ENCODE measurements around the gene ARFGEF2.

The ARFGEF2 gene

GRCh38 chr20:48901326-48901725 lies 20.2 kb upstream of the ARFGEF2 start:
- Histone ChIP-seq H3K27ac (ENCODE audit: low read depth, low read length) (no peak overlapping the region), H3K9me3 (ENCODE audit: insufficient read depth, low read depth, low read length) (no peaks in the 10 kb centered on the region), H3K27me3 (ENCODE audit: insufficient read depth, low read length) (no peaks in the 10 kb centered on the region), H3K9ac (ENCODE audit: low read depth, low read length) (no peak overlapping the region), H3K4me1 (ENCODE audit: insufficient read depth, low read length) (peaks cover 5% of the 10 kb centered on the region), H3K4me3 (ENCODE audit: low read length) (no peak overlapping the region), H3K36me3 (ENCODE audit: insufficient read depth, low read length) (no peaks in the 10 kb centered on the region)
- WGBS: 88% methylated on average over 3 of the region's 4 CpGs

- peaks cover 5% of the 10 kb centered on the region for H3K4me1 ChIP-seq (ENCODE audit: insufficient read depth, low read length)
- WGBS: 97% methylated on average over 10 of the region's 10 CpGs
- H3K9me3 ChIP-seq (ENCODE audit: insufficient read depth, low read depth, low read length): no peaks in the 10 kb centered on the region
- no peaks in the 10 kb centered on the region for H3K36me3 ChIP-seq (ENCODE audit: insufficient read depth, low read length)
- no peak overlapping the region for H3K4me3 ChIP-seq (ENCODE audit: low read length)
- H3K27ac ChIP-seq (ENCODE audit: low read depth, low read length): no peak overlapping the region
- H3K27me3 ChIP-seq (ENCODE audit: insufficient read depth, low read length): no peaks in the 10 kb centered on the region
- H3K9ac ChIP-seq (ENCODE audit: low read depth, low read length): no peak overlapping the region
Measured at GRCh38 chr20:48903705-48904104, 17.8 kb upstream of the ARFGEF2 start.

- H3K4me1 ChIP-seq (ENCODE audit: insufficient read depth, low read length): peaks cover 5% of the 10 kb centered on the region
- H3K36me3 ChIP-seq (ENCODE audit: insufficient read depth, low read length): no peaks in the 10 kb centered on the region
- WGBS: 19% methylated on average over 10 of the region's 11 CpGs
- no peaks in the 10 kb centered on the region for H3K27me3 ChIP-seq (ENCODE audit: insufficient read depth, low read length)
- H3K9me3 ChIP-seq (ENCODE audit: insufficient read depth, low read depth, low read length): peaks cover 1% of the 10 kb centered on the region; the same call in 1 of the 2 replicates
- peak overlapping the region; percentile 49; the same call in 1 of the 2 replicates for H3K9ac ChIP-seq (ENCODE audit: low read depth, low read length)
- H3K27ac ChIP-seq (ENCODE audit: low read depth, low read length): no peak overlapping the region
- peak overlapping the region; percentile 38 for H3K4me3 ChIP-seq (ENCODE audit: low read length)
Measured at GRCh38 chr20:48904566-48905296, 16.8 kb upstream of the ARFGEF2 start.

- Histone ChIP-seq H3K27ac (ENCODE audit: low read depth, low read length) (no peak overlapping the region), H3K4me3 (ENCODE audit: low read length) (no peak overlapping the region), H3K4me1 (ENCODE audit: insufficient read depth, low read length) (peaks cover 5% of the 10 kb centered on the region), H3K9ac (ENCODE audit: low read depth, low read length) (no peak overlapping the region), H3K27me3 (ENCODE audit: insufficient read depth, low read length) (no peaks in the 10 kb centered on the region), H3K9me3 (ENCODE audit: insufficient read depth, low read depth, low read length) (peaks cover 6% of the 10 kb centered on the region; the same call in 1 of the 2 replicates), H3K36me3 (ENCODE audit: insufficient read depth, low read length) (no peaks in the 10 kb centered on the region)
- WGBS: 68% methylated on average over 5 of the region's 5 CpGs
Measured at GRCh38 chr20:48905297-48905647, 16.2 kb upstream of the ARFGEF2 start.

GRCh38 chr20:48906221-48906877 lies 15.2 kb upstream of the ARFGEF2 start:
- Histone ChIP-seq H3K27ac (ENCODE audit: low read depth, low read length) (no peak overlapping the region), H3K36me3 (ENCODE audit: insufficient read depth, low read length) (no peaks in the 10 kb centered on the region), H3K27me3 (ENCODE audit: insufficient read depth, low read length) (no peaks in the 10 kb centered on the region), H3K4me1 (ENCODE audit: insufficient read depth, low read length) (peaks cover 5% of the 10 kb centered on the region), H3K9ac (ENCODE audit: low read depth, low read length) (no peak overlapping the region), H3K9me3 (ENCODE audit: insufficient read depth, low read depth, low read length) (peaks cover 6% of the 10 kb centered on the region; the same call in 1 of the 2 replicates), H3K4me3 (ENCODE audit: low read length) (no peak overlapping the region)
- 75% methylated on average over 7 of the region's 7 CpGs for WGBS

- Histone ChIP-seq H3K27ac (ENCODE audit: low read depth, low read length) (no peak overlapping the region), H3K9ac (ENCODE audit: low read depth, low read length) (no peak overlapping the region), H3K36me3 (ENCODE audit: insufficient read depth, low read length) (no peaks in the 10 kb centered on the region), H3K4me1 (ENCODE audit: insufficient read depth, low read length) (peaks cover 5% of the 10 kb centered on the region), H3K27me3 (ENCODE audit: insufficient read depth, low read length) (no peaks in the 10 kb centered on the region), H3K4me3 (ENCODE audit: low read length) (no peak overlapping the region), H3K9me3 (ENCODE audit: insufficient read depth, low read depth, low read length) (peaks cover 6% of the 10 kb centered on the region; the same call in 1 of the 2 replicates)
- 96% methylated on average over 2 of the region's 2 CpGs for WGBS
Measured at GRCh38 chr20:48908656-48909319, 12.7 kb upstream of the ARFGEF2 start.

- WGBS: 92% methylated on average over 2 of the region's 2 CpGs
- H3K27me3 ChIP-seq (ENCODE audit: insufficient read depth, low read length): no peaks in the 10 kb centered on the region
- no peak overlapping the region for H3K4me3 ChIP-seq (ENCODE audit: low read length)
- 0 out of 2 replicates have a peak, but pooled peaks cover under 1% of the 10 kb centered on the region for H3K4me1 ChIP-seq (ENCODE audit: insufficient read depth, low read length)
- no peaks in the 10 kb centered on the region for H3K36me3 ChIP-seq (ENCODE audit: insufficient read depth, low read length)
- H3K9ac ChIP-seq (ENCODE audit: low read depth, low read length): no peak overlapping the region
- no peak overlapping the region for H3K27ac ChIP-seq (ENCODE audit: low read depth, low read length)
- peaks cover 6% of the 10 kb centered on the region; the same call in 1 of the 2 replicates for H3K9me3 ChIP-seq (ENCODE audit: insufficient read depth, low read depth, low read length)
Measured at GRCh38 chr20:48909910-48910309, 11.6 kb upstream of the ARFGEF2 start.

- H3K9me3 ChIP-seq (ENCODE audit: insufficient read depth, low read depth, low read length): peaks cover 6% of the 10 kb centered on the region; the same call in 1 of the 2 replicates
- H3K27ac ChIP-seq (ENCODE audit: low read depth, low read length): no peak overlapping the region
- H3K4me3 ChIP-seq (ENCODE audit: low read length): no peak overlapping the region
- no peaks in the 10 kb centered on the region for H3K27me3 ChIP-seq (ENCODE audit: insufficient read depth, low read length)
- H3K9ac ChIP-seq (ENCODE audit: low read depth, low read length): no peak overlapping the region
- 88% methylated on average over 7 of the region's 7 CpGs for WGBS
- H3K4me1 ChIP-seq (ENCODE audit: insufficient read depth, low read length): no peaks in the 10 kb centered on the region
- H3K36me3 ChIP-seq (ENCODE audit: insufficient read depth, low read length): no peaks in the 10 kb centered on the region
Measured at GRCh38 chr20:48910347-48910781, 11.1 kb upstream of the ARFGEF2 start.

GRCh38 chr20:48912065-48912464 lies 9.4 kb upstream of the ARFGEF2 start:
- H3K27ac ChIP-seq (ENCODE audit: low read depth, low read length): no peak overlapping the region
- no peaks in the 10 kb centered on the region for H3K36me3 ChIP-seq (ENCODE audit: insufficient read depth, low read length)
- H3K27me3 ChIP-seq (ENCODE audit: insufficient read depth, low read length): no peaks in the 10 kb centered on the region; the same call in 1 of the 2 replicates
- H3K9ac ChIP-seq (ENCODE audit: low read depth, low read length): no peak overlapping the region
- no peak overlapping the region for H3K4me3 ChIP-seq (ENCODE audit: low read length)
- H3K9me3 ChIP-seq (ENCODE audit: insufficient read depth, low read depth, low read length): peaks cover 6% of the 10 kb centered on the region; the same call in 1 of the 2 replicates
- no peaks in the 10 kb centered on the region for H3K4me1 ChIP-seq (ENCODE audit: insufficient read depth, low read length)
- WGBS: 93% methylated on average over 4 of the region's 4 CpGs

- Histone ChIP-seq H3K27ac (ENCODE audit: low read depth, low read length) (no peak overlapping the region), H3K36me3 (ENCODE audit: insufficient read depth, low read length) (no peaks in the 10 kb centered on the region), H3K4me3 (ENCODE audit: low read length) (no peak overlapping the region), H3K4me1 (ENCODE audit: insufficient read depth, low read length) (no peaks in the 10 kb centered on the region), H3K9ac (ENCODE audit: low read depth, low read length) (no peak overlapping the region), H3K27me3 (ENCODE audit: insufficient read depth, low read length) (no peaks in the 10 kb centered on the region; the same call in 1 of the 2 replicates), H3K9me3 (ENCODE audit: insufficient read depth, low read depth, low read length) (no peaks in the 10 kb centered on the region)
- WGBS: 83% methylated on average over 1 of the region's 1 CpG
Measured at GRCh38 chr20:48916699-48917098, 4.8 kb upstream of the ARFGEF2 start.

GRCh38 chr20:48919336-48919881 lies 2.1 kb upstream of the ARFGEF2 start:
- Histone ChIP-seq H3K9ac (ENCODE audit: low read depth, low read length) (no peak overlapping the region), H3K36me3 (ENCODE audit: insufficient read depth, low read length) (no peaks in the 10 kb centered on the region), H3K4me3 (ENCODE audit: low read length) (no peak overlapping the region), H3K4me1 (ENCODE audit: insufficient read depth, low read length) (no peaks in the 10 kb centered on the region; the same call in 1 of the 2 replicates), H3K27me3 (ENCODE audit: insufficient read depth, low read length) (no peaks in the 10 kb centered on the region; the same call in 1 of the 2 replicates), H3K27ac (ENCODE audit: low read depth, low read length) (no peak overlapping the region), H3K9me3 (ENCODE audit: insufficient read depth, low read depth, low read length) (no peaks in the 10 kb centered on the region)
- WGBS: 86% methylated on average over 6 of the region's 6 CpGs
